NB4 (cell line): ENCODE data around the gene MYO7B.

Source experiments
- DNase-seq: peaks from one replicate; pipeline ENCODE4 v3.0.0; 2010; ENCODE audit warnings: low read depth
- H3K4me3 ChIP-seq: one replicate; pipeline ENCODE4 v1.5.1; 2011; ENCODE audit warnings: mild to moderate bottlenecking, low read depth, low read length, moderate library complexity
- CTCF ChIP-seq: IDR thresholded peaks from one replicate; pipeline ENCODE4 v1.5.1; 2012; ENCODE audit warnings: low read depth, low read length
- MAX ChIP-seq: IDR thresholded peaks from 2 replicates; pipeline ENCODE4 v1.6.1; 2011; ENCODE audit warnings: low read depth, low read length
- MYC ChIP-seq: IDR thresholded peaks from 2 replicates; pipeline ENCODE4 v1.6.1; 2011; ENCODE audit warnings: low read depth, low read length
- POLR2A ChIP-seq: IDR thresholded peaks from 2 replicates; pipeline ENCODE4 v1.6.1; 2011; ENCODE audit warnings: mild to moderate bottlenecking; ENCODE audit not compliant: insufficient read length; ENCODE audit errors: extremely low read depth

Gene MYO7B

GRCh38 chr2:127678531-127678930 lies 143.0 kb downstream of the MYO7B start:
- H3K4me3 ChIP-seq: no peak overlapping the region
- TF ChIP-seq MYC (no peak), CTCF (no peak), MAX (no peak), POLR2A (no peak)
- DNase-seq: no peak

GRCh38 chr2:127678991-127679390 lies 143.5 kb downstream of the MYO7B start:
- no peak for DNase-seq
- H3K4me3 ChIP-seq: no peak overlapping the region
- TF ChIP-seq POLR2A: no peak
- no peak for TF ChIP-seq MYC
- no peak for TF ChIP-seq CTCF
- TF ChIP-seq MAX: no peak

- DNase-seq: no peak
These were observed 144.3 kb downstream of the MYO7B start for GRCh38 chr2:127679680-127680361.

GRCh38 chr2:127680706-127681287 lies 145.3 kb downstream of the MYO7B start:
- H3K4me3 ChIP-seq: no peak overlapping the region
- no peak for DNase-seq
- TF ChIP-seq CTCF (no peak), MAX (no peak), POLR2A (no peak), MYC (no peak)

More at GRCh38 chr2:127679680-127680361, 144.3 kb downstream of the MYO7B start:
- TF ChIP-seq MAX: no peak
- TF ChIP-seq CTCF: no peak
- no peak for TF ChIP-seq POLR2A
- TF ChIP-seq MYC: no peak
- no peak overlapping the region for H3K4me3 ChIP-seq

- H3K4me3 ChIP-seq: no peak overlapping the region
- TF ChIP-seq CTCF: no peak
- DNase-seq: no peak
These were observed 145.9 kb downstream of the MYO7B start for GRCh38 chr2:127681288-127681804.
